Activated CD8-positive, alpha-beta memory T cell treated with anti-CD3 and anti-CD28 coated beads for 24 hours (primary cell): ENCODE data around the gene PSMB1.
"Not testable (repeated sequence)": the region's sequence is repeated elsewhere in the genome, so short reads cannot be mapped to it uniquely, and the experiment has no call there.

ENCODE experiments used
- DNase-seq: peaks from one replicate; pipeline ENCODE4 v3.0.0-alpha.2; 2020

The PSMB1 gene

GRCh38 chr6:170533792-170534191 is 19.3 kb downstream of the PSMB1 start:
- no peak for DNase-seq

- no peak for DNase-seq
Observed at GRCh38 chr6:170532867-170533488, 20.1 kb downstream of the PSMB1 start.

DNA sequence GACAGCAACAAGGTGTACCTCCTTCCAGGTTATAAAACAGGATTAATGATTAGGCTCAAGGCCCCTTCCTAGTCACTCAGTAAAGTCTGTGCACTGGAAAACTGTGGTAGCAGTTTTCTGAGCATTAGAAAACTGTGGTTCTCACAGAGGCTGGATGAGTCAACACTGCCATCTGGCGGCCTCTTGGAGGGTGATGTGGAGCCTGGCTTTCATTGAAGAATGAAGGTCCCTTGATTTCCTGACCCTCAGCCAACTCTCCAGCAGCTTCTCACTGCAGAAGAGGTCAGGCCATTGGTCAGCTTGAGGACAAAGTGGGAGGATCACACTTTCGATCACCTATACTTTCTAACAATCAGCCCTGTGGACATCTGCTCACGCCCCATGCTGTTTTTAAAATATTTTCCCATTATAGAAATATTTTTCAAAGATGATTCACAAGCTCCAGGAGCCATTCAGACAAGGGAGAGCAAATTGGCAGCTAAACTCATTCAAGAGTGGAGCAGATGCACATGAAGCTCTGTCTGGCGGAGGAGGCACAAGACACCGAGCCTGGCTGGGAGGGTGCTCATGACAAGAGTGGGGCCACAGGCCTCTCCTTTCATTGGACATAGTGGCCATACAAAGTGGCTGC is 23.2 kb downstream of the PSMB1 start:
- peak; percentile 84 for DNase-seq

DNA sequence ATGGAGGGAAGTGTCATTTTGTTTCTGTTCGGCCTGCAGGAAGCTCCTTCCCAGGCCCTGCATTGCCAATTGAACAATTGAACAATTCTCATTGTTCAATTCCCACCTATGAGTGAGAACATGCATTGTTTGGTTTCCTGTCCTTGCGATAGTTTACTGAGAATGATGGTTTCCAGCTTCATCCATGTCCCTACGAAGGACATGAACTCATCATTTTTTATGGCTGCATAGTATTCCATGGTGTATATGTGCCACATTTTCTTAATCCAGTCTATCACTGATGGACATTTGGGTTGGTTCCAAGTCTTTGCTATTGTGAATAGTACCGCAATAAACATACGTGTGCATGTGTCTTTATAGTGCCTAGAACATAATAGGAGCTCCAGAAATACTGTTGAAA is 25.1 kb downstream of the PSMB1 start:
- not testable (repeated sequence) for DNase-seq

- no peak for DNase-seq
Observed at GRCh38 chr6:170525795-170526194, 27.3 kb downstream of the PSMB1 start.

- no peak for DNase-seq
Observed at GRCh38 chr6:170524172-170524502, 29.0 kb downstream of the PSMB1 start.

GRCh38 chr6:170523256-170524171 is 29.6 kb downstream of the PSMB1 start:
- DNase-seq = no peak

GRCh38 chr6:170522565-170523183 is 30.4 kb downstream of the PSMB1 start:
- DNase-seq = no peak

- peak; percentile 68 for DNase-seq
Observed at GRCh38 chr6:170516783-170517616, 36.1 kb downstream of the PSMB1 start.

- no peak for DNase-seq
Observed at GRCh38 chr6:170514908-170515307, 38.2 kb downstream of the PSMB1 start.

GRCh38 chr6:170512249-170512648 is 40.9 kb downstream of the PSMB1 start:
- DNase-seq = no peak

DNA sequence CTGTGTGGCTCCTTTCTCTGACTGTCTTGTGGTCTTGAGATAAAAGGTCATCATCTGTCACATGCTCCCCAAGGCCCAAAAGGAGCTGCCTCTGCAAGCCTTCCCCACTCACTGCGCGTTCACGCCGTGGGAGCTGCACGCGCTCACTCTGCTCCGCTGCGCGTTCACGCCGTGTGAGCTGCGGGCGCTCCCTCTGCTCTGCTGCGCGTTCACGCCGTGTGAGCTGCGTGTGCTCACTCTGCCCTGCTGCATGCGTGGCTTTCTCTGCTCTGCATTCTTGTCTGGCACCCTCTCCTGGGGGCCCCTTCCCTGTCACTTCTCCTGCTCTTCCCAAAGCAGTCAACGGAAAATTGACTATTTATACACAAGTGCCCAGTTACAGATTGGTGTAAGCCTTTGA is 42.5 kb downstream of the PSMB1 start:
- DNase-seq = no peak

GRCh38 chr6:170509723-170510018 is 43.4 kb downstream of the PSMB1 start:
- no peak for DNase-seq

DNA sequence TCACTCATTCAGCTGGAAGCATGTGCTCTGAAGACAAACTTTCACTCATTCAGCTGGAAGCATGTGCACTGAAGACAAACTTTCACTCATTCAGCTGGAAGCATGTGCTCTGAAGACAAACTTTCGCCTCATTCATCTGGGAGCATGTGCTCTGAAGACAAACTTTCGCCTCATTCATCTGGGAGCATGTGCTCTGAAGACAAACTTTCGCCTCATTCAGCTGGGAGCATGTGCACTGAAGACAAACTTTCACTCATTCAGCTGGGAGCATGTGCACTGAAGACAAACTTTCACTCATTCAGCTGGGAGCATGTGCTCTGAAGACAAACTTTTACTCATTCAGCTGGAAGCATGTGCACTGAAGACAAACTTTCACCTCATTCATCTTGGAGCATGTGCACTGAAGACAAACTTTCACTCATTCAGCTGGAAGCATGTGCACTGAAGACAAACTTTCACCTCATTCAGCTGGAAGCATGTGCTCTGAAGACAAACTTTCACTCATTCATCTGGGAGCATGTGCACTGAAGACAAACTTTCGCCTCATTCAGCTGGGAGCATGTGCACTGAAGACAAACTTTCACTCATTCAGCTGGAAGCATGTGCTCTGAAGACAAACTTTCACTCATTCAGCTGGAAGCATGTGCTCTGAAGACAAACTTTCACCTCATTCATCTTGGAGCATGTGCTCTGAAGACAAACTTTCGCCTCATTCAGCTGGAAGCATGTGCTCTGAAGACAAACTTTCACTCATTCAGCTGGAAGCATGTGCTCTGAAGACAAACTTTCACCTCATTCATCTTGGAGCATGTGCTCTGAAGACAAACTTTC is 44.0 kb downstream of the PSMB1 start:
- DNase-seq = not testable (repeated sequence)

DNA sequence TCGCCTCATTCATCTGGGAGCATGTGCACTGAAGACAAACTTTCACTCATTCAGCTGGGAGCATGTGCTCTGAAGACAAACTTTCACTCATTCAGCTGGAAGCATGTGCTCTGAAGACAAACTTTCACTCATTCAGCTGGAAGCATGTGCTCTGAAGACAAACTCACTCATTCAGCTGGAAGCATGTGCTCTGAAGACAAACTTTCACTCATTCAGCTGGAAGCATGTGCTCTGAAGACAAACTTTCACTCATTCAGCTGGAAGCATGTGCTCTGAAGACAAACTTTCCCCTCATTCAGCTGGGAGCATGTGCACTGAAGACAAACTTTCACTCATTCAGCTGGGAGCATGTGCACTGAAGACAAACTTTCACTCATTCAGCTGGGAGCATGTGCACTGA is 44.8 kb downstream of the PSMB1 start:
- not testable (repeated sequence) for DNase-seq

GRCh38 chr6:170507728-170508127 is 45.4 kb downstream of the PSMB1 start:
- not testable (repeated sequence) for DNase-seq

DNA sequence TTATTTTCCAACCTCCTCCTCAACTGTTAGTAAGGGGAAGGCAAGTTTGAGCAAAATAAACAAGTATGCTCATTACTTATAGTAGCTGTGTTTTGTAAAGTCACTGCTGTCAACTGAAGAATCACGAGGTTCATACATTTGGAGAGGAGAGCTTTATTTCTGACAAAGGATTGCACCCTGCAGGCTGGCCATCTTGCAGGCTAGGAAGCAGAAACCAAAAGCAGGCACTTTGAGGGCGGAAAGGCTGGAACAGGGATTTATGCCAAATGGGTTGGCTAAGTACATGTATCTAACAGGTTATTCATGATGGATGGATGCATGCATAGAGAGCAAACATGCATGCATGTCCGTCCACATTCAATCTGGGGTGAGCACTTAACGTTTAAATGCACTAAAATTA is 46.7 kb downstream of the PSMB1 start:
- no peak for DNase-seq

GRCh38 chr6:170505306-170505705 is 47.8 kb downstream of the PSMB1 start:
- DNase-seq = no peak

- no peak for DNase-seq
Observed at GRCh38 chr6:170504479-170504878, 48.6 kb downstream of the PSMB1 start.

DNA sequence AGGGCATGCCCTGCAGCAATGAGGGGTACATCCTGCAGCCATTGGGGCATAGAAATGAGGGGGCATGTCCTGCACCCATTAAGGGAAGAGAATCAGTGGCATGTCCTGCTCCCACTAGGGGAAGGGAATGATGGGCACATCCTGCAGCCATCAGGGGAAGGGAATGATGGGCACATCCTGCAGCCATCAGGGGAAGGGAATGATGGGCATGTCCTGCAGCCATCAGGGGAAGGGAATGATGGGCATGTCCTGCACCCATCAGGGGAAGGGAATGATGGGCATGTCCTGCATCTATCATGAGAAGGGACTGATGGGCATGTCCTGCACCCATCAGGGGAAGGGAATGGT is 49.7 kb downstream of the PSMB1 start:
- DNase-seq = no peak

- DNase-seq = not testable (repeated sequence)
Observed at GRCh38 chr6:170502733-170503413, 50.2 kb downstream of the PSMB1 start.
